PC-9 (cell line): Measurements from ENCODE around the gene SMIM36.

Experiments
- CTCF ChIP-seq: fragments of 200-600 bp; sonication (generic); conservative IDR thresholded peaks from 2 replicates; pipeline ENCODE4 v1.6.1; 2017; ENCODE audit warnings: mixed run types, antibody characterized with exemption, mild to moderate bottlenecking, moderate library complexity
- EZH2 ChIP-seq: fragments of 200-600 bp; sonication (generic); IDR thresholded peaks from 2 replicates; pipeline ENCODE4 v1.8.0; 2017; ENCODE audit warnings: antibody characterized with exemption, low read depth

GRCh38 chr17:55518510-55518909 is 7.3 kb upstream of the SMIM36 start:
- TF ChIP-seq CTCF (no peak), EZH2 (no peak)
